K562 (cell line): ENCODE results near the gene DNMT3A. TPM values are rescaled to one million over a fixed set of nuclear protein-coding genes. Genes with fewer than 3 reads are reported as not detected.

Source experiments
- KDM5B ChIP-seq: fragments of 200-600 bp; sonication (generic); IDR thresholded peaks from 2 replicates; pipeline ENCODE4 v1.6.1; 2012; ENCODE audit warnings: low read depth, mild to moderate bottlenecking, moderate library complexity, low read length, control low read depth, inconsistent platforms; ENCODE audit not compliant: insufficient replicate concordance
- POLR2B ChIP-seq: fragments of 450-650 bp; IDR thresholded peaks from 2 replicates; pipeline ENCODE4 v1.6.1; 2018; ENCODE audit warnings: low read depth; ENCODE audit not compliant: partially characterized antibody
- ZNF76 ChIP-seq: fragments of 250-450 bp; sonication (Bioruptor Pico); IDR thresholded peaks from 2 replicates; pipeline ENCODE4 v1.4.0; 2020; ENCODE audit warnings: mild to moderate bottlenecking, moderate library complexity, borderline replicate concordance
- polyA plus RNA-seq, 8 experiments: library from polyadenylated mRNA; depleted of rRNA in 4 of 8; stranded (reverse) in 5 of 8; unstranded in 3 of 8; fragments of >200 nt; fragmentation: Nextera tagmentation in 2 of 8; fragmentation: Illumina TruSeq in 1 of 8; extraction: Ambion mirVana in 2 of 8; extraction: Trizol in 1 of 8; gene quantifications; 2 replicates each; pipeline versions ENCODE4 v1.2.1 to v1.2.3, GENCODE V29; 2011 to 2014; ENCODE audit warnings: inconsistent platforms in 1 of 8, missing spikeins in 1 of 8
- total RNA-seq, 7 experiments: library from RNA; depleted of rRNA in 6 of 7; stranded (reverse); fragments of >200 nt in 6 of 7; fragmentation: Illumina TruSeq in 2 of 7; extraction: Trizol in 2 of 7; gene quantifications; 2 replicates each; pipeline versions ENCODE4 v1.2.1 to v1.2.3, GENCODE V29; 2011 to 2021; ENCODE audit warnings: low replicate concordance in 1 of 7
- TF ChIP-seq, protein P1 (sequence below): IDR thresholded peaks from 2 replicates; pipeline ENCODE4 v1.6.1; 2011; ENCODE audit warnings: borderline replicate concordance, low read depth, mild to moderate bottlenecking, moderate library complexity, low read length; ENCODE audit not compliant: insufficient read depth, poor library complexity, severe bottlenecking
- TF ChIP-seq, protein P2 (sequence below): fragments of 450-650 bp; formaldehyde crosslinking; conservative IDR thresholded peaks from 2 replicates; pipeline ENCODE4 v1.4.0; 2022; ENCODE audit warnings: mild to moderate bottlenecking, missing genetic modification characterization
- TF ChIP-seq, protein P3 (sequence below), 3 experiments: fragments of 200-800 bp in 1 of 3; sonication (Bioruptor generic) in 1 of 3; sonication (generic) in 1 of 3; formaldehyde crosslinking in 1 of 3; IDR thresholded peaks; 2 replicates each; pipeline versions ENCODE4 v1.6.1 to v1.8.0; 2016 to 2022; ENCODE audit warnings: mild to moderate bottlenecking in 2 of 3, missing compliant biosample characterization in 2 of 3, missing genetic modification characterization in 2 of 3, missing genetic modification reagents in 1 of 3
- TF ChIP-seq, protein P4 (sequence below): sonication (generic); formaldehyde crosslinking; IDR thresholded peaks from 2 replicates; pipeline ENCODE4 v1.9.0; 2022; ENCODE audit warnings: mild to moderate bottlenecking, missing genetic modification reagents
- TF ChIP-seq, protein P5 (sequence below): sonication (generic); formaldehyde crosslinking; IDR thresholded peaks from 2 replicates; pipeline ENCODE4 v1.8.1; 2023; ENCODE audit warnings: missing genetic modification reagents, mild to moderate bottlenecking, borderline replicate concordance

Gene DNMT3A
- total and polyA plus RNA-seq, 9 of the 15 experiments (the other 6 are each of a cell fraction or from before 2014, with no cell fraction given) = 3.0 to 16.0 (median 6.1) TPM

DNA sequence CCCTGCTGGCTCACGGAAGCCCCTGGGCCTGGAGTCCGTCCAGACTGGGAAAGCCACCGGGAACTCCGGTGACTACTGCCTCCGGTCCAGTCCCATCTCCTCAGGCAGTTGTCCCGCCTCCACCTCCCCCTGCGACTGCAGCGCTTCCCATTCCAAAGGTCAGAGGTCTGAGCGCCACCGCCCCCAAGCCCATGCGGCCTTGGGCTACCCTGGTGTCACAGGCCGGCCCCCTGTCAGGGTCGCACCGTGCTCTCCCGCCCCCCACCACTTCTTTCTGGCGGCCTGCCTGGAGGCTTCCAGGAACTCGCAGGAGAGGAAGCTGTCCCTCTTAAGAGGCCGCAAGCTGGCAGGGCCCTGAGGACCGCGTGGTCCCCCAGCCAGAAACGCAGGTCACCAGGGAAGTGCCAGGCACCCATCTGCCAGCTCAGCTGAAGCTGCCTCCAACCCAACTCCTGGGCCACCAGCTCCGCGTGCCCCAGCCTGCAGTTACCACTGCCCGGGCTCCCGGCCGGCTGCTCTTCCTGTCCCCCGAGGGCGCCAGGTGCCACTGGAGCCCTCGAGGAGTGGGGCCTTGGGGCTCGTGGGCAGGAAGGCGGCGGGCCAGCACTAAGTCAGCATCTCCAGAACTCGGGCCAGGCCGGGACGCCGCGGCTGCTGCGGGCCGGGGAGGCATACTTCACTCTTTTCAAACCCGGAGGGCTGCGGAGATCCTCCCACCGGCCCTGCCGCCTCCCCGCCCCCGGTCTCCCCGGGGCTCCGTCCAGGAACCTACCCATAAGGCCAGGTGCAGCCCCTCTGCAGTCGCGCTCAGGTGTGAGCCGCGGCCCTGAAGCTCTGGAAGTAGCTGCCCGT is 90.1 kb downstream of the DNMT3A start (continued):
- TF ChIP-seq, protein P1, sequence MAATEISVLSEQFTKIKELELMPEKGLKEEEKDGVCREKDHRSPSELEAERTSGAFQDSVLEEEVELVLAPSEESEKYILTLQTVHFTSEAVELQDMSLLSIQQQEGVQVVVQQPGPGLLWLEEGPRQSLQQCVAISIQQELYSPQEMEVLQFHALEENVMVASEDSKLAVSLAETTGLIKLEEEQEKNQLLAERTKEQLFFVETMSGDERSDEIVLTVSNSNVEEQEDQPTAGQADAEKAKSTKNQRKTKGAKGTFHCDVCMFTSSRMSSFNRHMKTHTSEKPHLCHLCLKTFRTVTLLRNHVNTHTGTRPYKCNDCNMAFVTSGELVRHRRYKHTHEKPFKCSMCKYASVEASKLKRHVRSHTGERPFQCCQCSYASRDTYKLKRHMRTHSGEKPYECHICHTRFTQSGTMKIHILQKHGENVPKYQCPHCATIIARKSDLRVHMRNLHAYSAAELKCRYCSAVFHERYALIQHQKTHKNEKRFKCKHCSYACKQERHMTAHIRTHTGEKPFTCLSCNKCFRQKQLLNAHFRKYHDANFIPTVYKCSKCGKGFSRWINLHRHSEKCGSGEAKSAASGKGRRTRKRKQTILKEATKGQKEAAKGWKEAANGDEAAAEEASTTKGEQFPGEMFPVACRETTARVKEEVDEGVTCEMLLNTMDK = no peak
- TF ChIP-seq KDM5B (peak; percentile 63), ZNF76 (CRISPR knock-in tag) (peak; percentile 17; the same call in 1 of the 2 replicates), POLR2B (no peak)
- TF ChIP-seq, protein P2, sequence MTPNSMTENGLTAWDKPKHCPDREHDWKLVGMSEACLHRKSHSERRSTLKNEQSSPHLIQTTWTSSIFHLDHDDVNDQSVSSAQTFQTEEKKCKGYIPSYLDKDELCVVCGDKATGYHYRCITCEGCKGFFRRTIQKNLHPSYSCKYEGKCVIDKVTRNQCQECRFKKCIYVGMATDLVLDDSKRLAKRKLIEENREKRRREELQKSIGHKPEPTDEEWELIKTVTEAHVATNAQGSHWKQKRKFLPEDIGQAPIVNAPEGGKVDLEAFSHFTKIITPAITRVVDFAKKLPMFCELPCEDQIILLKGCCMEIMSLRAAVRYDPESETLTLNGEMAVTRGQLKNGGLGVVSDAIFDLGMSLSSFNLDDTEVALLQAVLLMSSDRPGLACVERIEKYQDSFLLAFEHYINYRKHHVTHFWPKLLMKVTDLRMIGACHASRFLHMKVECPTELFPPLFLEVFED (CRISPR knock-in tag) = no peak
- TF ChIP-seq, protein P3, sequence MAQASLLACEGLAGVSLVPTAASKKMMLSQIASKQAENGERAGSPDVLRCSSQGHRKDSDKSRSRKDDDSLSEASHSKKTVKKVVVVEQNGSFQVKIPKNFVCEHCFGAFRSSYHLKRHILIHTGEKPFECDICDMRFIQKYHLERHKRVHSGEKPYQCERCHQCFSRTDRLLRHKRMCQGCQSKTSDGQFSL (CRISPR knock-in tag; IDR thresholded peaks at IDR 0.05) = no peak
- TF ChIP-seq, protein P3 (tag; IDR thresholded peaks at IDR 0.05) = no peak
- TF ChIP-seq, protein P4, sequence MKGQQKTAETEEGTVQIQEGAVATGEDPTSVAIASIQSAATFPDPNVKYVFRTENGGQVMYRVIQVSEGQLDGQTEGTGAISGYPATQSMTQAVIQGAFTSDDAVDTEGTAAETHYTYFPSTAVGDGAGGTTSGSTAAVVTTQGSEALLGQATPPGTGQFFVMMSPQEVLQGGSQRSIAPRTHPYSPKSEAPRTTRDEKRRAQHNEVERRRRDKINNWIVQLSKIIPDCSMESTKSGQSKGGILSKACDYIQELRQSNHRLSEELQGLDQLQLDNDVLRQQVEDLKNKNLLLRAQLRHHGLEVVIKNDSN (CRISPR knock-in tag) = peak; percentile 9; the same call in 1 of the 2 replicates
- TF ChIP-seq, protein P5, sequence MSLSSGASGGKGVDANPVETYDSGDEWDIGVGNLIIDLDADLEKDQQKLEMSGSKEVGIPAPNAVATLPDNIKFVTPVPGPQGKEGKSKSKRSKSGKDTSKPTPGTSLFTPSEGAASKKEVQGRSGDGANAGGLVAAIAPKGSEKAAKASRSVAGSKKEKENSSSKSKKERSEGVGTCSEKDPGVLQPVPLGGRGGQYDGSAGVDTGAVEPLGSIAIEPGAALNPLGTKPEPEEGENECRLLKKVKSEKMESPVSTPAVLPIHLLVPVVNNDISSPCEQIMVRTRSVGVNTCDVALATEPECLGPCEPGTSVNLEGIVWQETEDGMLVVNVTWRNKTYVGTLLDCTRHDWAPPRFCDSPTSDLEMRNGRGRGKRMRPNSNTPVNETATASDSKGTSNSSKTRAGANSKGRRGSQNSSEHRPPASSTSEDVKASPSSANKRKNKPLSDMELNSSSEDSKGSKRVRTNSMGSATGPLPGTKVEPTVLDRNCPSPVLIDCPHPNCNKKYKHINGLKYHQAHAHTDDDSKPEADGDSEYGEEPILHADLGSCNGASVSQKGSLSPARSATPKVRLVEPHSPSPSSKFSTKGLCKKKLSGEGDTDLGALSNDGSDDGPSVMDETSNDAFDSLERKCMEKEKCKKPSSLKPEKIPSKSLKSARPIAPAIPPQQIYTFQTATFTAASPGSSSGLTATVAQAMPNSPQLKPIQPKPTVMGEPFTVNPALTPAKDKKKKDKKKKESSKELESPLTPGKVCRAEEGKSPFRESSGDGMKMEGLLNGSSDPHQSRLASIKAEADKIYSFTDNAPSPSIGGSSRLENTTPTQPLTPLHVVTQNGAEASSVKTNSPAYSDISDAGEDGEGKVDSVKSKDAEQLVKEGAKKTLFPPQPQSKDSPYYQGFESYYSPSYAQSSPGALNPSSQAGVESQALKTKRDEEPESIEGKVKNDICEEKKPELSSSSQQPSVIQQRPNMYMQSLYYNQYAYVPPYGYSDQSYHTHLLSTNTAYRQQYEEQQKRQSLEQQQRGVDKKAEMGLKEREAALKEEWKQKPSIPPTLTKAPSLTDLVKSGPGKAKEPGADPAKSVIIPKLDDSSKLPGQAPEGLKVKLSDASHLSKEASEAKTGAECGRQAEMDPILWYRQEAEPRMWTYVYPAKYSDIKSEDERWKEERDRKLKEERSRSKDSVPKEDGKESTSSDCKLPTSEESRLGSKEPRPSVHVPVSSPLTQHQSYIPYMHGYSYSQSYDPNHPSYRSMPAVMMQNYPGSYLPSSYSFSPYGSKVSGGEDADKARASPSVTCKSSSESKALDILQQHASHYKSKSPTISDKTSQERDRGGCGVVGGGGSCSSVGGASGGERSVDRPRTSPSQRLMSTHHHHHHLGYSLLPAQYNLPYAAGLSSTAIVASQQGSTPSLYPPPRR = no peak
